Breast epithelium (tissue), 4 donors: ENCODE measurements around the gene USH1C. TPM values are rescaled to one million over a fixed set of nuclear protein-coding genes. Genes with fewer than 3 reads are reported as not detected.

Experiments
- DNase-seq, 2 donors: peaks; one replicate each; pipeline ENCODE4 v3.0.0-alpha.2; 2019; ENCODE audit warnings: low spot score in 2 of 2
- H3K27ac ChIP-seq, 2 donors: fragments of 200-600 bp; sonication (generic) in 1 of 2; one replicate each; pipeline ENCODE4 v1.5.1; 2016 to 2019; ENCODE audit warnings: mild to moderate bottlenecking in 1 of 2
- H3K27me3 ChIP-seq, 2 donors: fragments of 200-600 bp; sonication (generic) in 1 of 2; one replicate each; pipeline versions ENCODE4 v1.5.1 to v1.6.0; 2017 to 2019; ENCODE audit warnings: control low read depth in 1 of 2, mild to moderate bottlenecking in 1 of 2
- H3K36me3 ChIP-seq: fragments of 200-600 bp; one replicate; pipeline ENCODE4 v1.5.1; 2019
- H3K4me1 ChIP-seq, 2 donors: fragments of 200-600 bp; sonication (generic); one replicate each; pipeline ENCODE4 v1.5.1; 2016 to 2019; ENCODE audit warnings: control low read depth in 1 of 2
- H3K4me3 ChIP-seq, 3 donors: fragments of 200-600 bp; sonication (generic); 1 replicate in 2 of 3; 2 replicates in 1 of 3; pipeline ENCODE4 v1.5.1; 2016 to 2019; ENCODE audit warnings: mild to moderate bottlenecking in 3 of 3, moderate library complexity in 2 of 3
- H3K9me3 ChIP-seq, 2 donors: fragments of 200-600 bp; sonication (generic) in 1 of 2; one replicate each; pipeline ENCODE4 v1.5.1; 2016 to 2019; ENCODE audit warnings: control low read depth in 1 of 2
- POLR2A ChIP-seq: fragments of 450-650 bp; IDR thresholded peaks from one replicate; pipeline ENCODE4 v1.6.1; 2016; ENCODE audit warnings: antibody characterized with exemption, mild to moderate bottlenecking, moderate library complexity
- POLR2AphosphoS5 ChIP-seq, 3 donors: sonication (generic); formaldehyde crosslinking; IDR thresholded peaks; one replicate each; pipeline ENCODE4 v1.6.1; 2017; ENCODE audit warnings: antibody characterized with exemption in 3 of 3
- intact Hi-C: fragments of 100-400 bp; cut with DNase I; formaldehyde crosslinking; loops from one replicate; pipeline ENCODE4 v1.15.1; 2023; ENCODE audit warnings: low total_unique reads
- total RNA-seq, 3 donors: library from RNA; depleted of rRNA; stranded (reverse); fragments of >200 nt; gene quantifications; one replicate each; pipeline ENCODE4 v1.1.0, GENCODE V29; 2016
- TF ChIP-seq, protein P1 (sequence below), 3 donors: fragments of 450-650 bp; IDR thresholded peaks; one replicate each; pipeline ENCODE4 v1.5.1; 2016 to 2017; ENCODE audit warnings: antibody characterized with exemption in 3 of 3, mild to moderate bottlenecking in 3 of 3, moderate library complexity in 3 of 3

Gene USH1C
- total RNA-seq, 3 donors from 2014 or later, result 0.66 TPM; not detected in 2

DNA sequence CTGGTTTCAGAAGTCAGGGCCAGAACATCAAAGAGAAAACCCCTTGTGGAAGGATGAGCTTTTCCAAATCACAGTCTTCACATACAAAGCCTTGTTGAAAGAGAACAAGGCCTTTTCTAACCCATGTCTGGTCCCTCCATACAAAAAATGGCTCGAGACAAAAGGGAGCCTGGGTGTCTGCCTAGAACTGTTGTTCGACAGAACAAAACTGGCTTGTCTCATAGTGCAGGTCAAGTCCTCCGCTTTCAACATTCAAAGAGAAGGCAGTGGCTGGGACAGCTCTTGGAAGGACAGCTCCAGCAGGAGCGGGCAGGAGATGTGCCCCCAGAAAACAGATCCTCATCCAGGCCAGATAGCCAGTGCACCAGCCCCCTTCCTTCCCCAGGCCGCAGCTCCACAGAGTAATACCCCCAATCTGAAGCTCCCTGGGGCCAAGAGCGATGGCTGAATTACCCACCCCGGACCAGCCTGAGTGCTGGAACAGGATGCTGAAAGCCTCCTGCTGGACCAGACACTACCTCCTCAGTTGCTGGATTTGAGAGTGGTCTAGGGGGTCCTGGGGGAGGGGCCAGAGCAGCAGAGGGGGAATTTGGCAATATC lies 27.6 kb downstream of the USH1C start:
- DNase-seq, result no peak
- Histone ChIP-seq H3K27me3 (peaks cover 0 to 3% of the 10 kb centered on the region in 2 donors), H3K9me3 (no peaks in the 10 kb centered on the region), H3K27ac (no peak overlapping the region), H3K36me3 (no peaks in the 10 kb centered on the region), H3K4me3 (no peak overlapping the region), H3K4me1 (no peaks in the 10 kb centered on the region)
- TF ChIP-seq, protein P1, sequence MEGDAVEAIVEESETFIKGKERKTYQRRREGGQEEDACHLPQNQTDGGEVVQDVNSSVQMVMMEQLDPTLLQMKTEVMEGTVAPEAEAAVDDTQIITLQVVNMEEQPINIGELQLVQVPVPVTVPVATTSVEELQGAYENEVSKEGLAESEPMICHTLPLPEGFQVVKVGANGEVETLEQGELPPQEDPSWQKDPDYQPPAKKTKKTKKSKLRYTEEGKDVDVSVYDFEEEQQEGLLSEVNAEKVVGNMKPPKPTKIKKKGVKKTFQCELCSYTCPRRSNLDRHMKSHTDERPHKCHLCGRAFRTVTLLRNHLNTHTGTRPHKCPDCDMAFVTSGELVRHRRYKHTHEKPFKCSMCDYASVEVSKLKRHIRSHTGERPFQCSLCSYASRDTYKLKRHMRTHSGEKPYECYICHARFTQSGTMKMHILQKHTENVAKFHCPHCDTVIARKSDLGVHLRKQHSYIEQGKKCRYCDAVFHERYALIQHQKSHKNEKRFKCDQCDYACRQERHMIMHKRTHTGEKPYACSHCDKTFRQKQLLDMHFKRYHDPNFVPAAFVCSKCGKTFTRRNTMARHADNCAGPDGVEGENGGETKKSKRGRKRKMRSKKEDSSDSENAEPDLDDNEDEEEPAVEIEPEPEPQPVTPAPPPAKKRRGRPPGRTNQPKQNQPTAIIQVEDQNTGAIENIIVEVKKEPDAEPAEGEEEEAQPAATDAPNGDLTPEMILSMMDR (IDR thresholded peaks at IDR 0.05), result no peak
- intact Hi-C loops, result no loop called here

GRCh38 chr11:17515443-17516176 lies 28.6 kb downstream of the USH1C start:
- Histone ChIP-seq H3K4me3 (no peak overlapping the region), H3K27ac (no peak overlapping the region), H3K9me3 (no peaks in the 10 kb centered on the region), H3K4me1 (no peaks in the 10 kb centered on the region), H3K36me3 (no peaks in the 10 kb centered on the region), H3K27me3 (peaks cover 0 to 3% of the 10 kb centered on the region in 2 donors)
- no peak for DNase-seq
- TF ChIP-seq, protein P1 (IDR thresholded peaks at IDR 0.05), result no peak
- TF ChIP-seq POLR2AphosphoS5 (IDR thresholded peaks at IDR 0.05) (no peak), POLR2A (no peak)
- intact Hi-C loops, result no loop called here

GRCh38 chr11:17514476-17514875 lies 29.7 kb downstream of the USH1C start:
- Histone ChIP-seq H3K27me3 (peaks cover 0 to 3% of the 10 kb centered on the region in 2 donors), H3K9me3 (no peaks in the 10 kb centered on the region), H3K36me3 (no peaks in the 10 kb centered on the region), H3K4me3 (no peak overlapping the region), H3K27ac (no peak overlapping the region), H3K4me1 (no peaks in the 10 kb centered on the region)
- no peak for DNase-seq
- intact Hi-C loops, result no loop called here
- TF ChIP-seq, protein P1 (IDR thresholded peaks at IDR 0.05), result no peak
- TF ChIP-seq POLR2AphosphoS5 (IDR thresholded peaks at IDR 0.05) (no peak), POLR2A (no peak)

- H3K4me3 ChIP-seq, result no peak overlapping the region
- no peaks in the 10 kb centered on the region for H3K36me3 ChIP-seq
- H3K4me1 ChIP-seq, result no peaks in the 10 kb centered on the region
- TF ChIP-seq POLR2AphosphoS5 (IDR thresholded peaks at IDR 0.05), result no peak
- no peak for TF ChIP-seq POLR2A
- TF ChIP-seq, protein P1 (IDR thresholded peaks at IDR 0.05), result no peak
- peaks cover 0 to 3% of the 10 kb centered on the region in 2 donors for H3K27me3 ChIP-seq
- H3K9me3 ChIP-seq, result no peaks in the 10 kb centered on the region
- H3K27ac ChIP-seq, result no peak overlapping the region
- intact Hi-C loops, result no loop called here
- DNase-seq, result no peak
Measured at GRCh38 chr11:17513853-17514252, 30.4 kb downstream of the USH1C start.

- no peaks in the 10 kb centered on the region for H3K36me3 ChIP-seq
- H3K4me1 ChIP-seq, result no peaks in the 10 kb centered on the region
- DNase-seq, result no peak
- H3K27ac ChIP-seq, result no peak overlapping the region
- H3K9me3 ChIP-seq, result no peaks in the 10 kb centered on the region
- no peak overlapping the region for H3K4me3 ChIP-seq
- peaks cover 0 to 3% of the 10 kb centered on the region in 2 donors for H3K27me3 ChIP-seq
- TF ChIP-seq, protein P1 (IDR thresholded peaks at IDR 0.05), result no peak
- TF ChIP-seq POLR2A (no peak), POLR2AphosphoS5 (IDR thresholded peaks at IDR 0.05) (no peak)
- intact Hi-C loops, result no loop called here
Measured at GRCh38 chr11:17512101-17512500, 32.1 kb downstream of the USH1C start.
